Measurements from ENCODE around the gene ACTC1. TPM values are rescaled to one million over a fixed set of nuclear protein-coding genes. Genes with fewer than 3 reads are reported as not detected.

The ACTC1 gene
- total and polyA plus RNA-seq, 2 of the 13 experiments (the other 11 are each of a cell fraction or from before 2014, with no cell fraction given), result not detected

DNA sequence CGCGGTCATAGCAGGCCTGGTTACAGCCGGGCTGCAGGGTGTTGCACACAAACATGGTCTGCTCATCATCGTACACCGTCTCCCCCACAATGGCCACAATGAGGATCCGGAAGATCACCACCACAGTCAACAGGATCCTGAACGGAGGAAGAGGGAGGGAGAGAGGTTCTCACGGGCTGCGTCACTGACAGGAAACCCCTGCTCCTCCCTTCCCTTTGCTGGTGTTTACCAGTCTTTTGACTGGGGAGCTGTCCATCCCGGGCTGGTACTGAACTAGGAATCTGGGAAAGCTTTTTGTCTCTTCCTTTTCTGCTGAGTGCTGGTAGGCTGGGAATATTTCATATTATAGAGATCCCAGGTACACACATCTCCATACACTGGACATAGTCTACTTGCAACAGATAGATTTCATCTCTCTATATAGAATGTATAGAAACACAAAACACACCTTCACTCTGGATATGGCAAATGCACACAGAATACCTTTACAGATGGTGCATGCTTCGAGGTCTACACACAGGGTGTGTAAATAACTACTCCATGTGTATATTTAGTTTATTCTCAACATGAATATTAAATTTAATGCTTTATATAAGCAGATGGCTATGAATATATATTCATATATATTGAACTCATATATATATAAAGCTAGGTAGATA lies 42.0 kb downstream of the ACTC1 start (continued):
- TF ChIP-seq, protein P1, sequence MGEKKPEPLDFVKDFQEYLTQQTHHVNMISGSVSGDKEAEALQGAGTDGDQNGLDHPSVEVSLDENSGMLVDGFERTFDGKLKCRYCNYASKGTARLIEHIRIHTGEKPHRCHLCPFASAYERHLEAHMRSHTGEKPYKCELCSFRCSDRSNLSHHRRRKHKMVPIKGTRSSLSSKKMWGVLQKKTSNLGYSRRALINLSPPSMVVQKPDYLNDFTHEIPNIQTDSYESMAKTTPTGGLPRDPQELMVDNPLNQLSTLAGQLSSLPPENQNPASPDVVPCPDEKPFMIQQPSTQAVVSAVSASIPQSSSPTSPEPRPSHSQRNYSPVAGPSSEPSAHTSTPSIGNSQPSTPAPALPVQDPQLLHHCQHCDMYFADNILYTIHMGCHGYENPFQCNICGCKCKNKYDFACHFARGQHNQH (CRISPR knock-in tag; IDR thresholded peaks at IDR 0.05), result 0 out of 2 replicates have a peak, but pooled peaks have one; percentile 26
- no peak for TF ChIP-seq KAT7 (CRISPR knock-in tag; IDR thresholded peaks at IDR 0.05; ENCODE audit: borderline replicate concordance)
- TF ChIP-seq ERF (CRISPR knock-in tag; IDR thresholded peaks at IDR 0.05), result peak; percentile 46; the same call in 1 of the 2 replicates
- TF ChIP-seq, protein P2, sequence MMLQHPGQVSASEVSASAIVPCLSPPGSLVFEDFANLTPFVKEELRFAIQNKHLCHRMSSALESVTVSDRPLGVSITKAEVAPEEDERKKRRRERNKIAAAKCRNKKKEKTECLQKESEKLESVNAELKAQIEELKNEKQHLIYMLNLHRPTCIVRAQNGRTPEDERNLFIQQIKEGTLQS (CRISPR knock-in tag; IDR thresholded peaks at IDR 0.05), result no peak
- TF ChIP-seq, protein P3, sequence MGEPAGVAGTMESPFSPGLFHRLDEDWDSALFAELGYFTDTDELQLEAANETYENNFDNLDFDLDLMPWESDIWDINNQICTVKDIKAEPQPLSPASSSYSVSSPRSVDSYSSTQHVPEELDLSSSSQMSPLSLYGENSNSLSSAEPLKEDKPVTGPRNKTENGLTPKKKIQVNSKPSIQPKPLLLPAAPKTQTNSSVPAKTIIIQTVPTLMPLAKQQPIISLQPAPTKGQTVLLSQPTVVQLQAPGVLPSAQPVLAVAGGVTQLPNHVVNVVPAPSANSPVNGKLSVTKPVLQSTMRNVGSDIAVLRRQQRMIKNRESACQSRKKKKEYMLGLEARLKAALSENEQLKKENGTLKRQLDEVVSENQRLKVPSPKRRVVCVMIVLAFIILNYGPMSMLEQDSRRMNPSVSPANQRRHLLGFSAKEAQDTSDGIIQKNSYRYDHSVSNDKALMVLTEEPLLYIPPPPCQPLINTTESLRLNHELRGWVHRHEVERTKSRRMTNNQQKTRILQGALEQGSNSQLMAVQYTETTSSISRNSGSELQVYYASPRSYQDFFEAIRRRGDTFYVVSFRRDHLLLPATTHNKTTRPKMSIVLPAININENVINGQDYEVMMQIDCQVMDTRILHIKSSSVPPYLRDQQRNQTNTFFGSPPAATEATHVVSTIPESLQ (CRISPR knock-in tag; conservative IDR thresholded peaks at IDR 0.05), result no peak
- no peak for TF ChIP-seq ATF1 (CRISPR knock-in tag; IDR thresholded peaks at IDR 0.05)
- TF ChIP-seq SP4 (CRISPR knock-in tag; IDR thresholded peaks at IDR 0.05), result no peak
- no peak for TF ChIP-seq ZNF207 (IDR thresholded peaks at IDR 0.05; ENCODE audit: borderline replicate concordance)
- TF ChIP-seq, protein P4, sequence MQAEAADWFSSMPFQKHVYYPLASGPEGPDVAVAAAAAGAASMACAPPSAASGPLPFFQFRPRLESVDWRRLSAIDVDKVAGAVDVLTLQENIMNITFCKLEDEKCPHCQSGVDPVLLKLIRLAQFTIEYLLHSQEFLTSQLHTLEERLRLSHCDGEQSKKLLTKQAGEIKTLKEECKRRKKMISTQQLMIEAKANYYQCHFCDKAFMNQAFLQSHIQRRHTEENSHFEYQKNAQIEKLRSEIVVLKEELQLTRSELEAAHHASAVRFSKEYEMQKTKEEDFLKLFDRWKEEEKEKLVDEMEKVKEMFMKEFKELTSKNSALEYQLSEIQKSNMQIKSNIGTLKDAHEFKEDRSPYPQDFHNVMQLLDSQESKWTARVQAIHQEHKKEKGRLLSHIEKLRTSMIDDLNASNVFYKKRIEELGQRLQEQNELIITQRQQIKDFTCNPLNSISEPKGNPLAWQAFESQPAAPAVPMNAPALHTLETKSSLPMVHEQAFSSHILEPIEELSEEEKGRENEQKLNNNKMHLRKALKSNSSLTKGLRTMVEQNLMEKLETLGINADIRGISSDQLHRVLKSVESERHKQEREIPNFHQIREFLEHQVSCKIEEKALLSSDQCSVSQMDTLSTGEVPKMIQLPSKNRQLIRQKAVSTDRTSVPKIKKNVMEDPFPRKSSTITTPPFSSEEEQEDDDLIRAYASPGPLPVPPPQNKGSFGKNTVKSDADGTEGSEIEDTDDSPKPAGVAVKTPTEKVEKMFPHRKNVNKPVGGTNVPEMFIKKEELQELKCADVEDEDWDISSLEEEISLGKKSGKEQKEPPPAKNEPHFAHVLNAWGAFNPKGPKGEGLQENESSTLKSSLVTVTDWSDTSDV (CRISPR knock-in tag; IDR thresholded peaks at IDR 0.05), result no peak
- no peak for TF ChIP-seq RAD21 (CRISPR knock-in tag; IDR thresholded peaks at IDR 0.05)
- TF ChIP-seq GLI4 (CRISPR knock-in tag; IDR thresholded peaks at IDR 0.05; ENCODE audit: borderline replicate concordance), result no peak
- no peak for TF ChIP-seq ATRX (CRISPR knock-in tag; IDR thresholded peaks at IDR 0.05; ENCODE audit: borderline replicate concordance)
- TF ChIP-seq HCFC1 (IDR thresholded peaks at IDR 0.05; ENCODE audit: low read depth, low read length), result no peak
- TF ChIP-seq PHF5A (CRISPR knock-in tag; IDR thresholded peaks at IDR 0.05; ENCODE audit: low read depth, unreplicated experiment), result no peak
- TF ChIP-seq FOXK1 (CRISPR knock-in tag; IDR thresholded peaks at IDR 0.05; ENCODE audit: borderline replicate concordance, low read depth), result peak; percentile 62; the same call in 1 of the 2 replicates

All from HepG2 (cell line).